Uterus (tissue), 4 donors: ENCODE measurements around the gene LSM4. TPM values are rescaled to one million over a fixed set of nuclear protein-coding genes. Genes with fewer than 3 reads are reported as not detected.

Experiments
- DNase-seq, 2 donors: peaks; one replicate each; pipeline ENCODE4 v3.0.0-alpha.2; 2019 to 2020
- H3K27ac ChIP-seq, 2 donors: fragments of 200-600 bp; sonication (generic); 1 replicate in 1 of 2; 2 replicates in 1 of 2; pipeline ENCODE4 v1.5.1; 2016 to 2018
- H3K27me3 ChIP-seq, 2 donors: fragments of 200-600 bp; sonication (generic); one replicate each; pipeline ENCODE4 v1.5.1; 2018 to 2019; ENCODE audit warnings: control low read depth in 1 of 2
- H3K36me3 ChIP-seq, 2 donors: fragments of 200-600 bp; sonication (generic); one replicate each; pipeline ENCODE4 v1.5.1; 2019; ENCODE audit warnings: control low read depth in 1 of 2
- H3K4me1 ChIP-seq, 2 donors: fragments of 200-600 bp; sonication (generic); one replicate each; pipeline ENCODE4 v1.5.1; 2018 to 2019; ENCODE audit warnings: control low read depth in 1 of 2
- H3K4me3 ChIP-seq, 2 donors: fragments of 200-600 bp; sonication (generic); 1 replicate in 1 of 2; 2 replicates in 1 of 2; pipeline ENCODE4 v1.5.1; 2018 to 2019; ENCODE audit warnings: mild to moderate bottlenecking in 1 of 2
- H3K9me3 ChIP-seq, 2 donors: fragments of 200-600 bp; sonication (generic); one replicate each; pipeline ENCODE4 v1.5.1; 2019; ENCODE audit warnings: control low read depth in 1 of 2
- CTCF ChIP-seq, 4 experiments: fragments of 200-600 bp in 2 of 4; fragments of 450-650 bp in 2 of 4; sonication (generic) in 2 of 4; IDR thresholded peaks; one replicate each; pipeline ENCODE4 v1.5.1; 2016 to 2019; ENCODE audit warnings: antibody characterized with exemption in 4 of 4, mild to moderate bottlenecking in 2 of 4, moderate library complexity in 1 of 4
- POLR2A ChIP-seq, 2 donors: fragments of 450-650 bp; IDR thresholded peaks; one replicate each; pipeline ENCODE4 v1.6.1; 2016; ENCODE audit warnings: antibody characterized with exemption in 2 of 2, mild to moderate bottlenecking in 1 of 2, moderate library complexity in 1 of 2
- intact Hi-C: fragments of 100-400 bp; cut with DNase I; formaldehyde crosslinking; loops from one replicate; pipeline ENCODE4 v1.15.1; 2023; ENCODE audit warnings: low total_unique reads
- total RNA-seq, 4 donors: library from RNA; depleted of rRNA in 3 of 4; stranded (reverse); fragments of >200 nt in 3 of 4; gene quantifications; one replicate each; pipeline versions ENCODE4 v1.1.0 to v1.2.4, GENCODE V29; 2014 to 2023
- donor health status: DM: yes; HTN: yes; CAD: no.

LSM4 gene
- total RNA-seq, 4 donors from 2014 or later, result 8.8 to 120 (median 64.2) TPM

DNA sequence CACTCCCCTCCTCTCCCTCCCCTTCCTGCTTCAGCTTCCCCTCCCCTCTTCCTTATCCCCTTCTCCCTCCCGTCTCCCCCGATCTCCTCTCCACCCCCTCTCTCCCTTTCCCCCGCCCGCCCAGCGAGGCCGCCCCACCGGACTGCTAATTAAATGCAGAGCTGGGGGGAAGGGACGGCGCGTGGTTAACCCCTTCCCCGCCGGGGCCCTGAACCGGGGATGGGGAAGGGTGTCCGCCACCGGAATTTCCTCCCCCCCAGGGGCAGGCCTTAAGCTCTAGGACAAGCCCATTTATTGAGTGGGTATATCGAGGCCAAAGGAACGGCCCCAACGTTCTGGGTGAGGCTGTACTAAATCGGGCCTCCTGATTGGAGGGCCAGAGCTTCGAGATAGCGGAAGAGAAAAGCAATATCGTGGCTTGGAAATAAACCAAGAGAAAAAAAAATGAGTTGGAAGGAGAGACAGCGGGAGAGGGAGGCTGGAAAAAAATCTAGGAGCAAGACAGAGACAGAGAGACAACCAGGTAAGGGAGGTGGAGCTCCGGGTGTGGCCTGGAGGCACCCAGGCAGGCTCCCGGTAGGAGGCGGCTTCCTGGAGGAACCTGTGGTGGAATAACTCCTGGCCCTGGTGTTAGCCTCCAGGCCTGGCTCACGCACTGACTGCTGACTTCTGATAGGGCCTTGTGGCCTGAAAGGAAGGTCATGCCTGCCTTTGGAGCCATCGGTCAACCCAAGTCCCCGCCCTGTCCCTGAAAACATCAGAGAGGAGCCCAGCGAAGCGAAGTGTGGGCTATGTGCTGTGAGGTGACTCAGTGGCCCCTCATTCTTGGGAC lies 29.9 kb downstream of the LSM4 start:
- TF ChIP-seq POLR2A (IDR thresholded peaks at IDR 0.05) (peak in 1 of 2 donors; percentile 7), CTCF (IDR thresholded peaks at IDR 0.05) (peak in 1 of 4 experiments; percentile 0)
- peak overlapping the region; percentile 74 to 79 for H3K4me3 ChIP-seq
- intact Hi-C loops, result no loop called here
- peak; percentile 92 to 94 for DNase-seq
- H3K4me1 ChIP-seq, result peaks cover 0 to 15% of the 10 kb centered on the region in 2 donors
- H3K27ac ChIP-seq, result peak overlapping the region; percentile 95 to 99
- no peaks in the 10 kb centered on the region for H3K36me3 ChIP-seq
- H3K27me3 ChIP-seq, result no peaks in the 10 kb centered on the region
- no peaks in the 10 kb centered on the region for H3K9me3 ChIP-seq

- no peaks in the 10 kb centered on the region for H3K27me3 ChIP-seq
- intact Hi-C loops, result no loop called here
- H3K4me3 ChIP-seq, result peak overlapping the region; percentile 74 to 79
- TF ChIP-seq POLR2A (IDR thresholded peaks at IDR 0.05) (peak in 1 of 2 donors; percentile 46), CTCF (IDR thresholded peaks at IDR 0.05) (no peak)
- DNase-seq, result no peak
- peaks cover 0 to 15% of the 10 kb centered on the region in 2 donors for H3K4me1 ChIP-seq
- peak overlapping the region; percentile 95 to 99 for H3K27ac ChIP-seq
- H3K36me3 ChIP-seq, result no peaks in the 10 kb centered on the region
- no peaks in the 10 kb centered on the region for H3K9me3 ChIP-seq
Measured at GRCh38 chr19:18292462-18292809, 30.4 kb downstream of the LSM4 start.

DNA sequence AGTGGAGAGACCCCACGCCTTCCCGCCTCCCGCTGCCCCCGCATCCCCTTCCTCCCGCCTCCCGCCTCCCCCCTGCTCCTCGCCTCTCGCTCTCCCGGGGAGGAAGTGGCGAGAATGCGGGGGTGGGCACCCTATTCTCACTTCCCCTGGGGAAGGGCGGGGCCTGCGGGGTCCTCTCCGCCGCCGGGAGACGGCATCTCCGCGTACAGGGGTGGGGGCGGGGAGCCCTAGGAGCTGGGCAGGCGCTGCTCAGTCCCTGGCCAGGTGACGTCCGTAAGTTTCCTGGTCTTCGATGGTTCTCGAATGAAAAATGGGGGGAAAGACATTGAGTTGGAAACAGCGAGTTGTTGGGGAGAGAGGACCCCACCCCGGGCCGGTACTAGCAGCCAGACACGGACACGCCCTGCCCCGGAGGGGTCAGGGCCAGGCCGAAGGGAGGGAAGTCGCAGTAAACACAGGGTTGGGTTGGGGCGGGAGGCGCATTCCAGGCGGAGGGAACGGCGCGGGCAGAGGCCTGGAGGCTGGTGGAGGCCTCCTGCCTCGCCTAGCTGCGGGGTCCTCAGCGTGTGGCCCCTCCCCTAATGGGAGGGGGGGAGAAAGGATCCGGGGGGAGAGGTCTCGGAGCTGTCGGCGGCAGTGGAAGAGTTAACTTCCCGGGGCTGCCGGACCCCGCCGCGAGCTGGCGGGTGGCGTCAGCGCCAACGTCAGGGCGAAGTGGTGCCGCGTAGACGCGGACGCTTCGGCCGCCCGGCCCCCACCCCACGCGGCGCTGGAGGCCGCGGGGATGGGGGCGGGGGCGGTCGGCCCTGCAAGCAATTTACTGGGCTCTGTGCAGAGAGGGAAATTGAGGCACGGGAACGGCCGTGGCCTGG lies 31.1 kb downstream of the LSM4 start:
- Histone ChIP-seq H3K4me3 (peak overlapping the region; percentile 74 to 79), H3K9me3 (no peaks in the 10 kb centered on the region), H3K27me3 (no peaks in the 10 kb centered on the region), H3K36me3 (no peaks in the 10 kb centered on the region), H3K27ac (peak overlapping the region; percentile 95 to 99), H3K4me1 (peaks cover 0 to 15% of the 10 kb centered on the region in 2 donors)
- intact Hi-C loops, result no loop called here
- DNase-seq, result peak; percentile 94 to 96
- peak; percentile 66 to 91 for TF ChIP-seq POLR2A (IDR thresholded peaks at IDR 0.05)
- TF ChIP-seq CTCF (IDR thresholded peaks at IDR 0.05), result peak in 1 of 4 experiments; percentile 4

DNA sequence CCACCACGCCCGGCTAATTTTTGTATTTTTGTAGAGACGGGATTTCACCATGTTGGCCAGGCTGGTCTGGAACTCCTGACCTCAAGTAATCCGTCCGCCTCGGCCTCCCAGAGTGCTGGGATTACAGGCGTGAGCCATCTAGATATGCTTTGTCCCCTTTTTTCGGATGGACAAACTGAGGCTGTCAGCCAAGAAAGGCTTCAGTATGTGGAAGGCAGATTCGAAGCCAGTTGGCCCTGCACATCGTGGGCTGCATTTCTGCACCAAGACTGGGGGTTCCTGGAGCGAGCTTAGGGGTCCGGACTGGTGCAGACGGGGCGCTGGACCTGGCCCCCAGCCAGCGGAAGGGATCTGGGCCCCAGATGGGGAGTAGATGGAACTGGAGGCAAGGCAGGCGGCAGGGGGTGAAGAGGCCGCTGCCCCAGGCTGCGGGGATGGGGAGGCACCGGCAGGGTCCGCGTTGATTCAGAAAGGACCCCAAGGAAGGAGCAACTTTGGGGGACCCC lies 31.8 kb downstream of the LSM4 start:
- Histone ChIP-seq H3K4me1 (peaks cover 0 to 15% of the 10 kb centered on the region in 2 donors), H3K27me3 (no peaks in the 10 kb centered on the region), H3K9me3 (no peaks in the 10 kb centered on the region), H3K27ac (peak overlapping the region; percentile 95 to 99), H3K36me3 (no peaks in the 10 kb centered on the region), H3K4me3 (peak overlapping the region; percentile 74 to 79)
- peak; percentile 57 to 65 for DNase-seq
- intact Hi-C loops, result no loop called here
- TF ChIP-seq CTCF (IDR thresholded peaks at IDR 0.05) (peak in 1 of 4 experiments; percentile 10), POLR2A (IDR thresholded peaks at IDR 0.05) (no peak)
